Activated naive CD8-positive, alpha-beta T cell treated with anti-CD3 and anti-CD28 coated beads for 36 hours (primary cell): ENCODE results near the gene TUT4. TPM values are rescaled to one million over a fixed set of nuclear protein-coding genes. Genes with fewer than 3 reads are reported as not detected.

Source experiments
- DNase-seq: peaks from one replicate; pipeline ENCODE4 v3.0.0; 2021
- H3K27ac Mint-ChIP-seq: one replicate; pipeline ENCODE4 v1.8.0; 2022; ENCODE audit warnings: mild to moderate bottlenecking, moderate library complexity, mixed read lengths
- H3K27me3 Mint-ChIP-seq: one replicate; pipeline ENCODE4 v1.8.0; 2022; ENCODE audit warnings: mild to moderate bottlenecking, mixed read lengths
- H3K36me3 Mint-ChIP-seq: one replicate; pipeline ENCODE4 v1.8.0; 2021; ENCODE audit warnings: mild to moderate bottlenecking, mixed read lengths
- H3K4me1 Mint-ChIP-seq: one replicate; pipeline ENCODE4 v1.8.0; 2021; ENCODE audit warnings: mixed read lengths
- H3K4me3 Mint-ChIP-seq: one replicate; pipeline ENCODE4 v1.8.0; 2022; ENCODE audit warnings: mild to moderate bottlenecking, moderate library complexity, mixed read lengths
- H3K9me3 Mint-ChIP-seq: one replicate; pipeline ENCODE4 v1.8.0; 2022; ENCODE audit warnings: mixed read lengths
- total RNA-seq, 2 experiments: library from RNA; stranded (reverse); gene quantifications; one replicate each; pipeline ENCODE4 v1.2.3, GENCODE V29; 2021

TUT4 gene
- total RNA-seq, 2 experiments from 2014 or later = 56.7 to 58.2 TPM

- Mint-ChIP-seq H3K4me1 (peaks cover 29% of the 10 kb centered on the region), H3K4me3 (peak overlapping the region; percentile 73), H3K9me3 (no peaks in the 10 kb centered on the region), H3K27me3 (no peaks in the 10 kb centered on the region), H3K36me3 (no peaks in the 10 kb centered on the region), H3K27ac (peak overlapping the region; percentile 66)
- peak; percentile 95 for DNase-seq
Observed at GRCh38 chr1:52553362-52554266, 722 bp upstream of the TUT4 start.

- Mint-ChIP-seq H3K4me3 (no peak overlapping the region), H3K36me3 (peaks cover 4% of the 10 kb centered on the region), H3K27ac (no peak overlapping the region), H3K9me3 (no peaks in the 10 kb centered on the region), H3K4me1 (peaks cover 37% of the 10 kb centered on the region), H3K27me3 (no peaks in the 10 kb centered on the region)
- peak; percentile 71 for DNase-seq
Observed at GRCh38 chr1:52552236-52552504, 722 bp downstream of the TUT4 start.

GRCh38 chr1:52551507-52552235 lies 1.2 kb downstream of the TUT4 start:
- Mint-ChIP-seq H3K27ac (no peak overlapping the region), H3K27me3 (no peaks in the 10 kb centered on the region), H3K36me3 (peaks cover 8% of the 10 kb centered on the region), H3K4me1 (peaks cover 41% of the 10 kb centered on the region), H3K4me3 (no peak overlapping the region), H3K9me3 (no peaks in the 10 kb centered on the region)
- DNase-seq = peak; percentile 34

DNA sequence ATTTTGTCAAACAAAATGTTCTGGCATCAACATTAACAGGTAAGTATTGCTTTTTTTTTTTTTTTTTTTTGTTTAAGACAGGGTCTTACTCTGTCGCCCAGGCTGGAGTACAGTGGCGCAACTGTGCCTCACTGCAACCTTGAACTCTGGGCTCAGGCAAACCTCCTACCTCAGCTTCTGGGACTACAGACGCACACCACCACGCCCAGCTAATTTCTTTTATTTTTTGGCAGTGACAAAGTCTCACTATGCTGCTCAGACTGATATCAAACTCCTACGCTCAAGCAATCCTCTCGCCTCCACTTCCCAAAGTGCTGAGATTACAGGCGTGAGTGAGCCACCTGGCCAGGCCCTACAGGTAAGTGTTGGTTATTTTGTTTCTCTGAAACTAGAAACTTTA lies 2.4 kb downstream of the TUT4 start:
- peaks cover 3% of the 10 kb centered on the region for H3K9me3 Mint-ChIP-seq
- peaks cover 14% of the 10 kb centered on the region for H3K36me3 Mint-ChIP-seq
- peaks cover 44% of the 10 kb centered on the region for H3K4me1 Mint-ChIP-seq
- peak overlapping the region; percentile 48 for H3K4me3 Mint-ChIP-seq
- H3K27me3 Mint-ChIP-seq = no peaks in the 10 kb centered on the region
- peak overlapping the region; percentile 18 for H3K27ac Mint-ChIP-seq
- DNase-seq = no peak

DNA sequence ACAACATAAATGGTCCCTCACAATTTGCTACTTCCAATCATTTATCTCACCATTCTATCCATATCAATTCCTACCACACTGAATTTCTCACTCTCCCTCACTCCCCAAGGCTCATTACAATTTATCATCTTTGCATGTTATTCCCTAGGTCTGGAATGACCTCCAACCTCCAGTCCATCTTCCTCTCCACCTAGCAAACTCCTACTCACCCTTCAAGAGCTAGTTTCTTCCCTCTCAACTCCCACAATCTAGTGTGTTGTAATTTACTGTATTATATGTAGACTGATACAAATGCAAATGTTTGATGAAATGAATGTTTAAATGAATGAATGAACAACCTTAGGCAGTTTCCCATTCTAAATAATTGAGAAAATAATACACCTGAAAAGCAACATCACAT lies 3.6 kb downstream of the TUT4 start:
- H3K36me3 Mint-ChIP-seq = peaks cover 25% of the 10 kb centered on the region
- H3K4me1 Mint-ChIP-seq = peaks cover 37% of the 10 kb centered on the region
- H3K4me3 Mint-ChIP-seq = no peak overlapping the region
- DNase-seq = no peak
- H3K9me3 Mint-ChIP-seq = peaks cover 9% of the 10 kb centered on the region
- H3K27ac Mint-ChIP-seq = no peak overlapping the region
- H3K27me3 Mint-ChIP-seq = no peaks in the 10 kb centered on the region

DNA sequence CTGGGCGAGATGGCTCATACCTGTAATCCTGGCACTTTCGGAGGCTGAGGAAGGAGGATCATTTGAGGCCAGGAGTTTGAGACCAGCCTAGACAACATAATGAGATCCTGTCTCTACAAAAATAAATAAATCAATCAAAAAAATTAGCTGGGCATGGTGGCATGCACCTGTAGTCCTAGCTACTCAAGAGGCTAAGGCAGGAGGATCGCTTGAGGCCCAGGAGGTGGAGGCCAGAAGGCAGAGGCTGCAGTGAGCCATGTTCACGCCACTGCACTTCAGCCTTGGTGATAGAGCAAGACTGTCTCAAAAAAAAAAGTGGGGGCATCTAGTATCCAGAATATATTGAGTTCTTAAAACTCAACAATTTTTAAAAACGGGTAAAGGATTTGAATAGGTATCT lies 6.0 kb downstream of the TUT4 start:
- H3K4me1 Mint-ChIP-seq = peaks cover 33% of the 10 kb centered on the region
- no peaks in the 10 kb centered on the region for H3K27me3 Mint-ChIP-seq
- no peak for DNase-seq
- H3K36me3 Mint-ChIP-seq = peaks cover 47% of the 10 kb centered on the region
- H3K27ac Mint-ChIP-seq = no peak overlapping the region
- H3K4me3 Mint-ChIP-seq = no peak overlapping the region
- H3K9me3 Mint-ChIP-seq = peaks cover 23% of the 10 kb centered on the region

DNA sequence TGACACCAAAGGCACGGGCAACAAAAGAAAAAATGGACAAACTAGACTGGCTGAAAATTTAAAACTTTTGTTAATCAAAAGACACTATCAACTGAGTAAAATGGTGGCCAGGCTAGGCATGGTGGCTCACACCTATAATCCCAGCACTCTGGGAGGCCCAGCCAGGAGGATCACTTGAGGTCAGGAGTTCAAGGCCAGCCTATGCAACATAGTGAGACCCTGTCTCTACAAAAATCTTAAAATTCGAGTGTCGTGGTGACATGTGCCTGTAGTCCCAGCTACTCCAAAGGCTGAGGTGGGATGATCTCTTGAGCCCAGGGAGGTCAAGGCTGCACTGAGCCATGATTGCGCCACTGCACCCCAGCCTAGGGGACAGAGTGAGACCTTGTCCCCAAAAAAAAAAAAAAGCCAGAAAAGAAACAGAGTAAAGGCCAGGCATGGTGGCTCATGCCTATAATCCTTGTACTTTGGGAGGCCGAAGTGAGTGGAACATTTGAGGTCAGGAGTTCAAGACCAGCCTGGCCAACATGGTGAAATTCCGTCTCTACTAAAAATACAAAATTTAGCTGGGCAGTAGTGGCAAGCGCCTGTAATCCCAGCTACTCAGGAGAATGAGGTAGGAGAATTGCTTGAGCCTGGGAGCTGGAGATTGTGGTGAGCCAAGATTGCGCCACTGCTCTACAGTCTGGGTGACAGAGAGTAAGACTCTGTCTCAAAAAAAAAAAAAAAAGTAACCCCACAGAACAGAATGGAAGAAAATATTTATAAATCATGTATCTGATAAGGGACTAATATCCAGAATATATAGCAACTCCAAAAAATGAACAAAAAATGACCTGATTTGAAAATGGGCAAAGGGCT lies 8.0 kb downstream of the TUT4 start:
- Mint-ChIP-seq H3K27me3 (no peaks in the 10 kb centered on the region), H3K4me1 (peaks cover 27% of the 10 kb centered on the region), H3K9me3 (peaks cover 28% of the 10 kb centered on the region), H3K36me3 (peaks cover 61% of the 10 kb centered on the region), H3K27ac (no peak overlapping the region), H3K4me3 (no peak overlapping the region)
- DNase-seq = no peak

DNA sequence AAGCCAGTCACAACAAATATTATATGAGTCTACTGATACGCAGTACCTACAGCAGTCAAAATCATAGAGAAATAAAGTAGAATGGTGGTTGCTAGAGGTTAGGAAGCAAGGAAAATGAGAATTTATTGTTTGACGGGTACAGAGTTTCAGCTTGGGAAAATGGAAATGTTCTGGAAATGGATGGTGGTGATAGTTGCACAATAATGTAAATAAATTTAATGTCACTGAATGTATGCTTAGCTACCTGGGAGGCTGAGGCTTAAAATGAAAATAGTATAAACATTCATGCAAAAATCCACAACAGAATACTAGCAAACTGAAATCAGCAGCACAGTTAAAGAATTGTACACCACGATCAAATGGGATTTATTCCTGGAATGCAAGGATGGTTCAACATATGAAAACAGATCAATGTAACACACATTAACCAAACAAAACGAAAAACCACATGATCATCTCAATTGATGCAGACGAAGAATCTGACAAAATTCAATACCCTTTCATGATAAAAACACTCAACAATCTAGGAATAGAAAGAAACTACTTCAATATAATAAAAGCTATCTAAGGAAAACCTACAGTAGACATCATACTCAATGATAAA lies 10.7 kb downstream of the TUT4 start:
- Mint-ChIP-seq H3K9me3 (peaks cover 28% of the 10 kb centered on the region), H3K4me1 (peaks cover 15% of the 10 kb centered on the region), H3K27ac (no peak overlapping the region), H3K4me3 (no peak overlapping the region), H3K36me3 (peaks cover 70% of the 10 kb centered on the region), H3K27me3 (no peaks in the 10 kb centered on the region)
- no peak for DNase-seq

GRCh38 chr1:52534928-52535764 lies 17.7 kb downstream of the TUT4 start:
- Mint-ChIP-seq H3K27me3 (no peaks in the 10 kb centered on the region), H3K36me3 (peaks cover 40% of the 10 kb centered on the region), H3K9me3 (peaks cover 12% of the 10 kb centered on the region), H3K27ac (peak overlapping the region; percentile 23), H3K4me1 (peaks cover 45% of the 10 kb centered on the region), H3K4me3 (no peak overlapping the region)
- no peak for DNase-seq

DNA sequence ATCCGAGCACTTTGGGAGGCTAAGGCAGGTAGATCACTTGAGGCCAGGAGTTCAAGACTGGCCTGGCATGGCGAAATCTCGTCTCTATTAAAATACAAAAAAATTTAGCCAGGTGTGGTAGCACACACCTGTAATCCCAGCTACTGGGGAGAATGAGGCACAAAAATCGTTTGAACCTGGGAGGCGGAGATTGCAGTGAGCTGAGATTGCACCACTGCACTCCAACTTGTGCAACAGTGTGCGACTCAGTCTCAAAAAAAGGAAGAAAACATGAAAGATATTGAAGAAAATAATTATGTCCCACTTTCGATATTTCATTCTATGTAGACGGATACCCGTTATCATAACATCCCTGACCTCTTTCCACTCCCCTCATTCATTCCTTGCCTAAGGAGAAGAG lies 19.2 kb downstream of the TUT4 start:
- H3K4me1 Mint-ChIP-seq = peaks cover 47% of the 10 kb centered on the region
- peaks cover 12% of the 10 kb centered on the region for H3K9me3 Mint-ChIP-seq
- no peak for DNase-seq
- no peak overlapping the region for H3K4me3 Mint-ChIP-seq
- H3K27me3 Mint-ChIP-seq = no peaks in the 10 kb centered on the region
- no peak overlapping the region for H3K27ac Mint-ChIP-seq
- H3K36me3 Mint-ChIP-seq = peaks cover 34% of the 10 kb centered on the region

DNA sequence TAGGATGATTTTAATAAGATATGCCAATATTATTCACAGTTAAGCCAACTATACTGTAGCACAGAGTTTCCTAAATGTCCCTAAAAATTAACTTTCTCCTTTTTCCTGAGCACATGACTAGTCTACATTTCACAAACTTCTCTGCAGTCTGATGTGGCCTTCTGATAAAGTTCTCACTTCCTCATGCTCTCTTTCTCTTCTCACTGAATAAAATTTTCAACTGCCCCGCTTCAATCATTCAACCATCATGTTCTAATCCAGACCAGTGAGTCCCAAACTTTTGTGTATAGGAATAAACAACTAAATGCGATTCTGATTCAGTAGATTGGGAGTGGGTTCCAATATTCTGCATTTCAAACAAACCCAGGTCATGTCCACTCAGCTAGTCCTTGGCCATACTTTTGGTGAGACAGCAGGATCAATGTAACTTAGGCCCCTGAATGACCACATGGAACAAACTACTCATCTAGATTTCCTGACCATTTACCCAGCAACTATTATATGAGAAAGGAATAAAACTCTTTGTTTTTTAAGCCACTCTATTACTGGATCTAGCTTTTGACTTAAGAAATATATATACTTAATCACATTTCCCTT lies 20.1 kb downstream of the TUT4 start:
- peak overlapping the region; percentile 4 for H3K27ac Mint-ChIP-seq
- no peak for DNase-seq
- peaks cover 12% of the 10 kb centered on the region for H3K9me3 Mint-ChIP-seq
- H3K27me3 Mint-ChIP-seq = no peaks in the 10 kb centered on the region
- peaks cover 45% of the 10 kb centered on the region for H3K4me1 Mint-ChIP-seq
- no peak overlapping the region for H3K4me3 Mint-ChIP-seq
- H3K36me3 Mint-ChIP-seq = peaks cover 38% of the 10 kb centered on the region

DNA sequence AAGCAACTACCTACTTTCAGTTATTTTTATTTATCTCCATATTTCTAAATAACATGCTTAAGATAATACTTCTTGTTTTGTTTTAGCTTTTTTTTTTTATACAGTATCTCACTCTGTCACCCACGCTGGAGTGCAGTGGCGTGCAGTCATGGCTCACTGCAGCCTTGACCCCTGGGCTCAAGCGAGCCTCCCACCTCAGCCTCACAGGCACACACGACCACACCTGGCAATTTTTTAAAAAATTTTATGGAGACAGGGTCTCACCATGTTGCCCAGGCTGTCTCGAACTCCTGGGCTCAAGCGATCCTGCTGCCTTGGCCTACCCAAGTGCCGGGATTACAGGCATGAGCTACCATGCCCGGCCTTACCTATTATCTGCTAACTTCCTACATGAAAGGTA lies 20.6 kb downstream of the TUT4 start:
- H3K36me3 Mint-ChIP-seq = peaks cover 39% of the 10 kb centered on the region
- peaks cover 42% of the 10 kb centered on the region for H3K4me1 Mint-ChIP-seq
- no peaks in the 10 kb centered on the region for H3K27me3 Mint-ChIP-seq
- H3K9me3 Mint-ChIP-seq = peaks cover 12% of the 10 kb centered on the region
- H3K27ac Mint-ChIP-seq = no peak overlapping the region
- DNase-seq = no peak
- H3K4me3 Mint-ChIP-seq = no peak overlapping the region

DNA sequence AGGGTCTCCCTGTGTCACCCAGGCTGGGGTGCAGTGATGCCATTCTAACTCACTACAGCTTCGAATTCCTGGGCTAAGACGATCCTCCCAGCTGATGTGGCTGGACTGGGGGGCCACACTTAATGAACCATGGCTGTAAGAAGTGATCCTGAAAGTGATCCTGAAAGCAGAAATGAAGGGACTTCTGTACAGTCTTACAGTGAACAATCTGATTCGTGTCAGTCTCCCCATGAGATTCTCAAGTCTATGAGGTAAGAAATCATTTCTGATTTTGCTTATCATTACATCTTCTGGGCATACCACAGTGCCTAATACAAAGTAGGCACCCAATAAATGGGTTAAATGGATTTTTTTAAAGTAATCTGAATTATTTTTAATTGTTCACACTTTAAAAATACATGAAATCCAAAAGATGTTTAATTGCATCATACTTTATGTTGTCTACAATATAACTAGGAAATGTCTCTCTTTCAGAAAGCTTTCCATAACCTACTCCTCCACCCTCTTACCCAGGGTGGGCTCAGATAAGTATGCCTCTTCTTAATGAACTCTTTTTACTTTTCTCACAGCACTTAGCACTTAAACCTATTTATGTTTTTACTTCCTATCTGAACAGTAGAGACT lies 21.5 kb downstream of the TUT4 start:
- Mint-ChIP-seq H3K36me3 (peaks cover 39% of the 10 kb centered on the region), H3K4me3 (no peak overlapping the region), H3K9me3 (peaks cover 12% of the 10 kb centered on the region), H3K4me1 (peaks cover 42% of the 10 kb centered on the region), H3K27ac (no peak overlapping the region), H3K27me3 (no peaks in the 10 kb centered on the region)
- DNase-seq = no peak
